Activated naive CD8-positive, alpha-beta T cell treated with anti-CD3 and anti-CD28 coated beads, Interleukin-2, amount 50 U/mL, for 24 hours (primary cell): ENCODE measurements around the gene ATP13A5.

ENCODE experiments used
- ATAC-seq: fragments of 150-1000 bp; cut with Tn5 transposase; one replicate; pipeline ENCODE4 v1.10.0; 2021
- DNase-seq: peaks from one replicate; pipeline ENCODE4 v3.0.0; 2021
- H3K27ac Mint-ChIP-seq: one replicate; pipeline ENCODE4 v1.8.0; 2021; ENCODE audit warnings: mild to moderate bottlenecking, mixed read lengths
- H3K27me3 Mint-ChIP-seq: one replicate; pipeline ENCODE4 v1.8.0; 2021; ENCODE audit warnings: mixed read lengths
- H3K36me3 Mint-ChIP-seq: one replicate; pipeline ENCODE4 v1.8.0; 2021; ENCODE audit warnings: low read depth, mixed read lengths
- H3K4me1 Mint-ChIP-seq: one replicate; pipeline ENCODE4 v1.8.0; 2021; ENCODE audit warnings: mixed read lengths
- H3K4me3 Mint-ChIP-seq: one replicate; pipeline ENCODE4 v1.8.0; 2021; ENCODE audit warnings: mild to moderate bottlenecking, moderate library complexity, mixed read lengths
- H3K9me3 Mint-ChIP-seq: one replicate; pipeline ENCODE4 v1.8.0; 2021; ENCODE audit warnings: mixed read lengths

Gene ATP13A5

GRCh38 chr3:193375614-193376013, 2.9 kb downstream of the ATP13A5 start:
- H3K36me3 Mint-ChIP-seq: no peaks in the 10 kb centered on the region
- H3K4me3 Mint-ChIP-seq: no peak overlapping the region
- H3K4me1 Mint-ChIP-seq: no peaks in the 10 kb centered on the region
- H3K27me3 Mint-ChIP-seq: peaks cover 15% of the 10 kb centered on the region
- H3K9me3 Mint-ChIP-seq: no peaks in the 10 kb centered on the region
- no peak overlapping the region for H3K27ac Mint-ChIP-seq
- DNase-seq: no peak
- ATAC-seq: no peak

GRCh38 chr3:193372783-193373182, 5.8 kb downstream of the ATP13A5 start:
- H3K4me3 Mint-ChIP-seq: no peak overlapping the region
- no peaks in the 10 kb centered on the region for H3K4me1 Mint-ChIP-seq
- ATAC-seq: no peak
- peaks cover 12% of the 10 kb centered on the region for H3K27me3 Mint-ChIP-seq
- no peak overlapping the region for H3K27ac Mint-ChIP-seq
- no peak for DNase-seq
- H3K36me3 Mint-ChIP-seq: no peaks in the 10 kb centered on the region
- no peaks in the 10 kb centered on the region for H3K9me3 Mint-ChIP-seq

DNA sequence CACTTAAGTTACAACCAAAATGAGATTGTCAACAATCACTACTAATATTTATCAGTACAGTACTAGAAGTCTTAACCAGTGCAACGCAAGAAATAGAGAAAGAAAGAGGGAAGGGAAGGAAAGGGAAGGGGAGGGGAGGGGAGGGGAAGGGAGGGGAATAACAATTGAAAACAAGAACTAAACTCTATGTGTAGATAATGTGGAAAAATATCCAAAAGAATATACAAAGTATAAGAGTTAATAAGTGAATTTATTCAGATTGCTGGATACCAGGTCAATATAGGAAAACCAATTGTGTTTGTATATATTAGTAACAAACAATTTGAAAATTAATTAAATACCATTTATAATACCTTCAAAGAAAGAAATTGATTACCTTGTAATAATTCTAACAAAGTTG, 10.7 kb downstream of the ATP13A5 start:
- peaks cover 10% of the 10 kb centered on the region for H3K27me3 Mint-ChIP-seq

GRCh38 chr3:193357291-193357690, 21.3 kb downstream of the ATP13A5 start:
- Mint-ChIP-seq H3K27me3 (peaks cover 14% of the 10 kb centered on the region), H3K36me3 (no peaks in the 10 kb centered on the region), H3K4me1 (no peaks in the 10 kb centered on the region), H3K27ac (no peak overlapping the region), H3K4me3 (no peak overlapping the region), H3K9me3 (no peaks in the 10 kb centered on the region)
- ATAC-seq (no peak), DNase-seq (no peak)

More for the DNA sequence above, 10.7 kb downstream of the ATP13A5 start:
- Mint-ChIP-seq H3K4me1 (no peaks in the 10 kb centered on the region), H3K36me3 (no peaks in the 10 kb centered on the region), H3K4me3 (no peak overlapping the region), H3K9me3 (no peaks in the 10 kb centered on the region), H3K27ac (no peak overlapping the region)
- ATAC-seq (no peak), DNase-seq (no peak)

- no peaks in the 10 kb centered on the region for H3K36me3 Mint-ChIP-seq
- H3K4me1 Mint-ChIP-seq: no peaks in the 10 kb centered on the region
- H3K9me3 Mint-ChIP-seq: no peaks in the 10 kb centered on the region
- DNase-seq (no peak), ATAC-seq (no peak)
- no peak overlapping the region for H3K27ac Mint-ChIP-seq
- peaks cover 7% of the 10 kb centered on the region for H3K27me3 Mint-ChIP-seq
- H3K4me3 Mint-ChIP-seq: no peak overlapping the region
Measured at GRCh38 chr3:193354423-193354822, 24.1 kb downstream of the ATP13A5 start.

GRCh38 chr3:193350744-193351143, 27.8 kb downstream of the ATP13A5 start:
- DNase-seq (no peak), ATAC-seq (no peak)
- H3K4me3 Mint-ChIP-seq: no peak overlapping the region
- H3K4me1 Mint-ChIP-seq: no peaks in the 10 kb centered on the region
- H3K27ac Mint-ChIP-seq: no peak overlapping the region
- H3K27me3 Mint-ChIP-seq: peaks cover 4% of the 10 kb centered on the region
- no peaks in the 10 kb centered on the region for H3K36me3 Mint-ChIP-seq
- H3K9me3 Mint-ChIP-seq: no peaks in the 10 kb centered on the region

- ATAC-seq (no peak), DNase-seq (no peak)
- H3K27me3 Mint-ChIP-seq: peaks cover 4% of the 10 kb centered on the region
- no peak overlapping the region for H3K4me3 Mint-ChIP-seq
- no peaks in the 10 kb centered on the region for H3K4me1 Mint-ChIP-seq
- H3K36me3 Mint-ChIP-seq: no peaks in the 10 kb centered on the region
- H3K9me3 Mint-ChIP-seq: no peaks in the 10 kb centered on the region
- no peak overlapping the region for H3K27ac Mint-ChIP-seq
Measured at GRCh38 chr3:193348686-193349085, 29.9 kb downstream of the ATP13A5 start.

- ATAC-seq (no peak), DNase-seq (no peak)
- no peaks in the 10 kb centered on the region for H3K36me3 Mint-ChIP-seq
- no peaks in the 10 kb centered on the region for H3K9me3 Mint-ChIP-seq
- no peaks in the 10 kb centered on the region for H3K4me1 Mint-ChIP-seq
- no peak overlapping the region for H3K27ac Mint-ChIP-seq
- peaks cover 1% of the 10 kb centered on the region for H3K27me3 Mint-ChIP-seq
- no peak overlapping the region for H3K4me3 Mint-ChIP-seq
Measured at GRCh38 chr3:193347521-193348501, 30.7 kb downstream of the ATP13A5 start.

DNA sequence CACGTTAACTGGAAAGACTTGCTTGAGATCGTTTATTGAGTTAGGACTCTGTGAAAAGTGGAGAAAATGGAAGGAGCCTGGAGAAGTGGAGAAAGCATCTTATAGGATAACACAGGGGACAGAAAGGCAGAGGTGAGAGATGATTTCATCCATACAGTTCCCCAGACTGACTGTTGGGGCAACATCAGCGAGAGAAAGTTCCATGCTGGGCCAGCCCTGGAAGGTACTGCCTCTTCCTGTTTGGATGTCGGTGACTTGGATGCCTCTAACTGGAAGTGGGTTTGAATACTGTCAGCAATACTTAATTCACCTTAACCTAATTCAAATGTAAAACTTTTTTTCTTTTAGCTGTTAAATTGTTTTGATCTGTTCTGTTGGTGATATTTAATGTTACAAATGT, 32.3 kb downstream of the ATP13A5 start:
- DNase-seq: no peak
- H3K36me3 Mint-ChIP-seq: no peaks in the 10 kb centered on the region
- H3K27ac Mint-ChIP-seq: no peak overlapping the region
- H3K4me3 Mint-ChIP-seq: no peak overlapping the region
- H3K4me1 Mint-ChIP-seq: no peaks in the 10 kb centered on the region
- no peaks in the 10 kb centered on the region for H3K9me3 Mint-ChIP-seq
- peaks cover 1% of the 10 kb centered on the region for H3K27me3 Mint-ChIP-seq
- no peak for ATAC-seq

- no peak overlapping the region for H3K4me3 Mint-ChIP-seq
- no peaks in the 10 kb centered on the region for H3K4me1 Mint-ChIP-seq
Measured at GRCh38 chr3:193345431-193345830, 33.1 kb downstream of the ATP13A5 start.

GRCh38 chr3:193344486-193344885, 34.1 kb downstream of the ATP13A5 start:
- Mint-ChIP-seq H3K4me3 (no peak overlapping the region), H3K36me3 (no peaks in the 10 kb centered on the region), H3K4me1 (no peaks in the 10 kb centered on the region), H3K27me3 (peaks cover 5% of the 10 kb centered on the region), H3K9me3 (no peaks in the 10 kb centered on the region), H3K27ac (no peak overlapping the region)
- no peak for ATAC-seq
- no peak for DNase-seq

More at GRCh38 chr3:193345431-193345830, 33.1 kb downstream of the ATP13A5 start:
- Mint-ChIP-seq H3K9me3 (no peaks in the 10 kb centered on the region), H3K27me3 (peaks cover 1% of the 10 kb centered on the region), H3K27ac (no peak overlapping the region), H3K36me3 (no peaks in the 10 kb centered on the region)
- DNase-seq (no peak), ATAC-seq (no peak)

- Mint-ChIP-seq H3K27ac (no peak overlapping the region), H3K4me1 (no peaks in the 10 kb centered on the region), H3K4me3 (no peak overlapping the region), H3K27me3 (peaks cover 5% of the 10 kb centered on the region), H3K9me3 (no peaks in the 10 kb centered on the region), H3K36me3 (no peaks in the 10 kb centered on the region)
- ATAC-seq: no peak
- no peak for DNase-seq
Measured at GRCh38 chr3:193343726-193344222, 34.8 kb downstream of the ATP13A5 start.

- ATAC-seq: no peak
- Mint-ChIP-seq H3K27ac (no peak overlapping the region), H3K36me3 (no peaks in the 10 kb centered on the region), H3K27me3 (peaks cover 5% of the 10 kb centered on the region), H3K4me1 (no peaks in the 10 kb centered on the region), H3K4me3 (no peak overlapping the region), H3K9me3 (no peaks in the 10 kb centered on the region)
- no peak for DNase-seq
Measured at GRCh38 chr3:193342551-193342950, 36.0 kb downstream of the ATP13A5 start.

GRCh38 chr3:193335031-193335430, 43.5 kb downstream of the ATP13A5 start:
- ATAC-seq (no peak), DNase-seq (no peak)
- H3K27me3 Mint-ChIP-seq: no peaks in the 10 kb centered on the region
- no peak overlapping the region for H3K4me3 Mint-ChIP-seq
- H3K4me1 Mint-ChIP-seq: no peaks in the 10 kb centered on the region
- H3K36me3 Mint-ChIP-seq: no peaks in the 10 kb centered on the region
- no peak overlapping the region for H3K27ac Mint-ChIP-seq
- no peaks in the 10 kb centered on the region for H3K9me3 Mint-ChIP-seq

DNA sequence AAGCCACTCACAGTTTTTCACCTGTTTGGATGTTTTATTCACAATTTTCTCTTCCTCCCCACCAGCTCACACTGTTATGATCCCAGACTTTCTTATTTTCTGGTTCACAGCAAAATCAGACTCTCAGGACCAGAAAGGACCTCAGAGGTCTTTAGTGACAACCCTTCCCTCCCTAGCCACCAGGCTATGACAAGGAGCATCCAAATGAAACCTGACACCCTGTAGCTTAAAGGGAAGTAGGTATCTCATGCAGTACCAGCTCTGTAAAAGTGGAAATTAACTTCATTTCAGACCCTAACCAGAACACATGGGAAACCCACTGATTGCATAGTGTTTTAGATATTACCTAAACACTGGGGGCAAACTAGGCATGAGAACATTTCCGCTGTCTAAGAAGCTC, 45.3 kb downstream of the ATP13A5 start:
- DNase-seq (no peak), ATAC-seq (no peak)
- Mint-ChIP-seq H3K4me3 (no peak overlapping the region), H3K9me3 (no peaks in the 10 kb centered on the region), H3K27ac (no peak overlapping the region), H3K4me1 (no peaks in the 10 kb centered on the region), H3K27me3 (no peaks in the 10 kb centered on the region), H3K36me3 (no peaks in the 10 kb centered on the region)
